Activated T-cell treated with anti-CD3 and anti-CD28 coated beads, Interleukin-2, amount 50 U/mL, for 4 hours (primary cell): Measurements from ENCODE around the gene XIRP2. TPM values are rescaled to one million over a fixed set of nuclear protein-coding genes. Genes with fewer than 3 reads are reported as not detected.

ENCODE experiments used
- ATAC-seq, 2 donors: fragments of 200-7000 bp; cut with Tn5 transposase; one replicate each; pipeline ENCODE4 v1.10.0; 2021
- DNase-seq: peaks from one replicate; pipeline ENCODE4 v3.0.0-alpha.2; 2020
- H3K27me3 Mint-ChIP-seq: one replicate; pipeline ENCODE4 v1.8.0; 2021; ENCODE audit warnings: low read depth, mixed read lengths
- H3K36me3 Mint-ChIP-seq: one replicate; pipeline ENCODE4 v1.8.0; 2022; ENCODE audit warnings: mixed read lengths; ENCODE audit not compliant: insufficient read depth
- H3K4me1 Mint-ChIP-seq: one replicate; pipeline ENCODE4 v1.8.0; 2021; ENCODE audit warnings: low read depth, mixed read lengths
- H3K4me3 Mint-ChIP-seq: one replicate; pipeline ENCODE4 v1.8.0; 2021; ENCODE audit warnings: mild to moderate bottlenecking, moderate library complexity, mixed read lengths
- H3K9me3 Mint-ChIP-seq: one replicate; pipeline ENCODE4 v1.8.0; 2021; ENCODE audit warnings: mixed read lengths
- total RNA-seq, 3 donors: library from RNA; stranded (reverse); gene quantifications; one replicate each; pipeline ENCODE4 v1.2.1, GENCODE V29; 2021

Gene XIRP2
- total RNA-seq, 3 donors from 2014 or later: not detected

DNA sequence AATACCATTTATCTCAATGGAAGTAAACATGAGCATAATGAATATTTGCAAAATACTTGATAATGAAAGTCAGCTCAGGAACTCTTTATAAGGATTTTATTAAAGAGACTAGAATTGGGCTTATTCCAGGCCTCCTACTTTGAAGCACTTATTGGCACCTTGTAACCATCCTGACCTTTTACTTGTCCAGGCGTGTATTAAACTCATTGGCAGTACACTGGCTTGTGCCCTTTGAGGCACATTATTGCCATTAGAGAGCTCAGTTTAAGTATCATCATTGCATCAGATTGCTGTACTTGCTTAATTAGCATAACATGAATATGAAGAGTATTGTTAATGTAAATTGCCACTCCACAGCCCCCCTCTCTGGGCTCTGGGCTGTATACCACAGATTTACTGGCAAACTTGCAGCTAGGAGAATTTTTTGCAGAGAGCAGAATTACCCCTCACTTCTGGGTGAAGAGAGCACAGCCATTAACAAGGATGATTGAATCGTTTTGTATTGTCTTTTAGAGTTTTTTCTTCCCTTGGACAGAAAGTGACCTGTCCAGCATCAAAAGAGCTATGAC, 72.5 kb downstream of the XIRP2 start:
- DNase-seq: no peak
- no peaks in the 10 kb centered on the region for H3K36me3 Mint-ChIP-seq

GRCh38 chr2:166961933-166962332, 73.7 kb downstream of the XIRP2 start:
- no peaks in the 10 kb centered on the region for H3K36me3 Mint-ChIP-seq
- ATAC-seq: no peak

More for the DNA sequence above, 72.5 kb downstream of the XIRP2 start:
- no peak overlapping the region for H3K4me3 Mint-ChIP-seq
- H3K27me3 Mint-ChIP-seq: no peaks in the 10 kb centered on the region
- no peaks in the 10 kb centered on the region for H3K4me1 Mint-ChIP-seq
- no peak for ATAC-seq
- H3K9me3 Mint-ChIP-seq: peaks cover 9% of the 10 kb centered on the region

GRCh38 chr2:166969486-166969885, 81.2 kb downstream of the XIRP2 start:
- H3K4me3 Mint-ChIP-seq: no peak overlapping the region
- H3K27me3 Mint-ChIP-seq: no peaks in the 10 kb centered on the region
- ATAC-seq: no peak
- no peaks in the 10 kb centered on the region for H3K4me1 Mint-ChIP-seq
- H3K9me3 Mint-ChIP-seq: no peaks in the 10 kb centered on the region
- H3K36me3 Mint-ChIP-seq: no peaks in the 10 kb centered on the region
- no peak for DNase-seq

More at GRCh38 chr2:166961933-166962332, 73.7 kb downstream of the XIRP2 start:
- no peak for DNase-seq
- H3K9me3 Mint-ChIP-seq: peaks cover 3% of the 10 kb centered on the region
- no peak overlapping the region for H3K4me3 Mint-ChIP-seq
- H3K4me1 Mint-ChIP-seq: no peaks in the 10 kb centered on the region
- H3K27me3 Mint-ChIP-seq: no peaks in the 10 kb centered on the region

- no peaks in the 10 kb centered on the region for H3K27me3 Mint-ChIP-seq
- no peak for ATAC-seq
- no peaks in the 10 kb centered on the region for H3K36me3 Mint-ChIP-seq
- H3K4me3 Mint-ChIP-seq: no peak overlapping the region
- DNase-seq: no peak
- H3K4me1 Mint-ChIP-seq: no peaks in the 10 kb centered on the region
- H3K9me3 Mint-ChIP-seq: peaks cover 6% of the 10 kb centered on the region
Measured at GRCh38 chr2:166972002-166972401, 83.7 kb downstream of the XIRP2 start.

DNA sequence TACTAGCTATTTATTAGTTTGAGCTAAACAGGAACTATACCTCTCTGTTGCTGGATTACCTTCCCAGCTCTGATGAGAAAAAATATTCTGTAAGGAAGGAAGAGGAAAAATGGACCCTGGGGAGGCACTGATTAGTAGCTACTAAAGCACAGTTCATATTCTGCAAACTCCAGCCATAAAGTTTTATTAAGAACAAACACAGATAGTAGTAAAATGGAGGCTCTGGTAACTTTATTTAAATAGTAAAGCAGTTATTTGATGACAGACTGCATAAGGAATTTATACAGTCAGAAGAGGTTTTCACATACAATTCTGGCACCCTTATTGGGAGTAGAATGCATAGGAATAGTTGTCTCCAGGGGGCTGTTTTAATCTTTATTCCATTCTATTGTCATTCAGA, 84.1 kb downstream of the XIRP2 start:
- no peak for ATAC-seq
- H3K27me3 Mint-ChIP-seq: no peaks in the 10 kb centered on the region

DNA sequence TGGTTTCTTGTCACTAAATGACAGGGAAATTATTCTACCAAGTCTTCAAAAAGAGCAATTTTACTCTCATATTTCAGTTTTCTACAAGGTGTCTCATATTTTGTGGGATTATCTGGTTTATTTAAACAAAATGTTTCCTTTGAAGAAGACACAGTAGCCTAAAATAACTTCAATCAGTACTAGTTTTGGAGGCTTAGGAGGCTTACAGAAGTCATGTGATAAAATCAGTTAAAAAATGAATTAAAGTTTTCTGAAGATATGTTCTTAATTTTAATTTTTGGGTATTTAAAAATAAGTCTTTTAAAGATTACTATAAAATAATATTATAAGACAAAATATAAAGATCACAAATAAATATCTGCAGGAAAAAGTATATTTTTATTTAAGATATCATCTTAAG, 95.9 kb downstream of the XIRP2 start:
- Mint-ChIP-seq H3K9me3 (peaks cover 9% of the 10 kb centered on the region), H3K36me3 (no peaks in the 10 kb centered on the region), H3K4me1 (no peaks in the 10 kb centered on the region), H3K4me3 (no peak overlapping the region), H3K27me3 (no peaks in the 10 kb centered on the region)
- DNase-seq (no peak), ATAC-seq (no peak)

More for the DNA sequence above, 84.1 kb downstream of the XIRP2 start:
- Mint-ChIP-seq H3K4me1 (no peaks in the 10 kb centered on the region), H3K4me3 (no peak overlapping the region), H3K9me3 (peaks cover 7% of the 10 kb centered on the region), H3K36me3 (no peaks in the 10 kb centered on the region)
- DNase-seq: no peak

DNA sequence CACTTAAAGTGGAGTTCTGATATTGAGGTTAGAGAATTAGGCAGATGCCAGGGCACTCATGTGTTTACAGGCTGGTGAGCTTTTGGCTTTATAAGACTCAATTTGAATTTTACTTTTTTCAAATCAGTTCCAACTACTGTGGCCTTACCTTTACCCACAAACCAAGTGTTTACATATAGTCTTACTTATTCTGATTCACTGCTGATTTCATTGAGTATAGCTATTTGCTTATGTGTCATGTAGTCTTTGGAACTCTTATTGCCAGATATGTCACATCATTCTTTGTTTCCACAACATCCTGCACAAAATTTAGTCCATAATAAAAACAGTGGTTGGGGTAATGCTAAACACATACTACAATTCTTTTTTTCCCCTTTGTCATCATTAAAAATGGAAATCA, 96.5 kb downstream of the XIRP2 start:
- ATAC-seq (no peak), DNase-seq (no peak)
- Mint-ChIP-seq H3K4me3 (no peak overlapping the region), H3K36me3 (no peaks in the 10 kb centered on the region), H3K27me3 (no peaks in the 10 kb centered on the region), H3K4me1 (no peaks in the 10 kb centered on the region), H3K9me3 (peaks cover 9% of the 10 kb centered on the region)

DNA sequence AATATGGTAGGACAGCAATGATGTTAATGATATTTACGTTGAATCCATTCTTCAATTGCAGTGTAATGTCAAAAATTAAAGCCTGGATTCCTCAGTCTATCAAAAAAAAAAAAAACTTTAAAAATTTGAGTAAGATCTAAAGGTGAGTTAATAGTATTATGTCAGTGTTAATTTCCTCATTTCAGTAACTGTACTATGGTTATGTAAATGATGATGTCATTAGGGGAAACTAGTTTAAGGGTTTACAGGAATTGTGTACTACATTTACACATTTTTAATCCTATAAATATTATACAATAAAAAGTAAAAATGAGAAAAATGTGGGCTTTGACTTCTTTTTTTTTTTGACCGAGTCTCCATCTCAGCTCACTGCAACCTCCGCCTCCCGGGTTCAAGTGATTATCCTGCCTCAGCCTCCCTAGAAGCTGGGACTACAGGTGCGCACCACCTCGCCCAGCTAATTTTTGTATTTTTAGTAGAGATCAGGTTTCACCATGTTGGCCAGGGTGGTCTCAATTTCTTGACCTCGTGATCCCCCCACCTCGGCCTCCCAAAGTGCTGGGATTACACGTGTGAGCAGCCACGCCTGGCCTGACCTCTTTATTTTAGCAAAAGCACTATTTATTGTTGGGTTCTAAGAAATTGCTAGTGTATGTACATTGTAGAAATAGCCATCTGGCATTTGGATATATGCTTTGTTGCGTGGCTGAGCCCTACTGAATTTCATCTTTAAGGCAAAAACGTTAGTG, 106.5 kb downstream of the XIRP2 start:
- Mint-ChIP-seq H3K4me1 (no peaks in the 10 kb centered on the region), H3K36me3 (no peaks in the 10 kb centered on the region), H3K27me3 (no peaks in the 10 kb centered on the region), H3K9me3 (peaks cover 4% of the 10 kb centered on the region), H3K4me3 (no peak overlapping the region)
- no peak for DNase-seq
- no peak for ATAC-seq

DNA sequence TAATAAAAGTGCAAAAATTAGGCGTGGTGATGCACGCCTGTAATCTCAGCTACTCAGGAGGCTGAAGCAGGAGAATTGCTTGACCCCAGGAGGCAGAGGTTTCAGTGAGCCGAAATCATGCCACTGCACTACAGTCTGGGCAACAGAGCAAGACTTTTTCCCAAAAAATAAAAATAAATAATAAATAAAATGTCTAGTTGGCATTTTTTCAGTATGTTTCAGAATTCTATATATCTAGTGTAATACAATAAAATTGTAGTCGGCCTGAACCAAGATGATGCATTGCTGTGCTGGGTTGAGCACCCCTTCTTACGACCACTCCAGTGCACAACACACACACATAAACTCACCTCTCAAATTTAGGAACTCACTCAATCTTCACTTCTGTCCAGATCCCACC, 108.2 kb downstream of the XIRP2 start:
- ATAC-seq: no peak
- Mint-ChIP-seq H3K27me3 (no peaks in the 10 kb centered on the region), H3K4me1 (no peaks in the 10 kb centered on the region), H3K36me3 (no peaks in the 10 kb centered on the region), H3K9me3 (peaks cover 4% of the 10 kb centered on the region), H3K4me3 (no peak overlapping the region)
- DNase-seq: no peak

DNA sequence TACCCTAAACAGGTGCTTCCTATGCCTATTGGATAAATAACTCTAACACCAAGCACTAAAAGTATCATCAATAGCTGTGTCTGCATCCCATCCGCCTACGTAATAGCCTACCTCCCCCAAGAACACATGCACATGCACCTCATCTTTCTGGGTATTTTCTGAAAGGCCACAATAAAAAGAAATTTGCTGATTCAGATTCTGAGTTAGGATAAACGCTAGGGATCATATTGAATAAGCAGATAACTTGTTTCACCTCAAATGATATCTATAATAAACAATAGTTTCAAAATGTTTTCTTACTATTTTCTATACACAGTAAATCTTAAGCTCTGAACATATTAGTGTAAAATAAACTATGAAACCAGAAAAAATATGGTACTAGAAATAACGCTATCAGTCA, 112.9 kb downstream of the XIRP2 start:
- ATAC-seq (no peak), DNase-seq (no peak)
- no peaks in the 10 kb centered on the region for H3K36me3 Mint-ChIP-seq
- no peaks in the 10 kb centered on the region for H3K4me1 Mint-ChIP-seq
- no peak overlapping the region for H3K4me3 Mint-ChIP-seq
- H3K9me3 Mint-ChIP-seq: no peaks in the 10 kb centered on the region
- no peaks in the 10 kb centered on the region for H3K27me3 Mint-ChIP-seq

DNA sequence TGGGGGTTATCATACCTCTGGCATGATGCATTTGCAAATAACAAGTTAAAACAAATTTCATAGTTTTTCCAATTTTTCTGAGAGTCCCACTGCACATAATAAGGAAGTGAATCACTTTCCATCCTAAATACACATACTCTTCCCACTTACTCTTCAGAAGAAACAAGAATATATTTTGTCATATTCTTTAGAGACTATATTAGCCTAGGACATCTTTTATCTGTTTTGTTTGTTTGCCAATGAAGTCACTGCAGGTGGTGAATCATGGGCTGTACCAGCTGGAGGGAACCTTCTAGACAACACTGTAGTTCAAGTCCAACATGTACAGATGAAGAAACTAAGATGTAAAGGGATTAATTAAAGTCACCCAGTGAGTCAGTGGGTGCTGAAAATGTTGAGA, 116.8 kb downstream of the XIRP2 start:
- no peak for ATAC-seq
- H3K27me3 Mint-ChIP-seq: no peaks in the 10 kb centered on the region
- H3K36me3 Mint-ChIP-seq: no peaks in the 10 kb centered on the region
- H3K9me3 Mint-ChIP-seq: no peaks in the 10 kb centered on the region
- DNase-seq: no peak
- H3K4me3 Mint-ChIP-seq: no peak overlapping the region
- no peaks in the 10 kb centered on the region for H3K4me1 Mint-ChIP-seq

DNA sequence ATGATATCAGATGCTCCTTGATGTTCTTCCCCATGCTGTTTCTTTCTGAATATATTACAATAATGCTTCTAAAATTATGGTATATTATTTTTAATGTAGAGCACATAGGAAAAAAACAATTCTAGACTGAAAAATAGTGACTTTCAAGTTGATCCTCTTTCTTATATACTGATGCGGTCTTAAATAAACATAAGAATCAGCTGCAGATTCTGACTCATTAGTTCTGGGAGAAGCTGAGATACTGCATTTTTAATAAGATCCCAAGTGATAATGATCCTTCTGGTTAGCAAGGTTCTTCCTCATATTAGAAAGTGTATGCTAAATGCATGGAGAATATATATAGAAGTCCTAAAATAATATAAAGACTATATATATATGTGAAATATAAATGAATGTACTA, 124.9 kb downstream of the XIRP2 start:
- H3K4me1 Mint-ChIP-seq: no peaks in the 10 kb centered on the region
- H3K9me3 Mint-ChIP-seq: peaks cover 6% of the 10 kb centered on the region
- no peaks in the 10 kb centered on the region for H3K36me3 Mint-ChIP-seq
- ATAC-seq (no peak), DNase-seq (no peak)
- no peak overlapping the region for H3K4me3 Mint-ChIP-seq
- no peaks in the 10 kb centered on the region for H3K27me3 Mint-ChIP-seq

GRCh38 chr2:167015806-167016205, 127.5 kb downstream of the XIRP2 start:
- Mint-ChIP-seq H3K4me1 (no peaks in the 10 kb centered on the region), H3K36me3 (no peaks in the 10 kb centered on the region), H3K9me3 (peaks cover 9% of the 10 kb centered on the region), H3K27me3 (no peaks in the 10 kb centered on the region), H3K4me3 (no peak overlapping the region)
- no peak for DNase-seq
- ATAC-seq: no peak

DNA sequence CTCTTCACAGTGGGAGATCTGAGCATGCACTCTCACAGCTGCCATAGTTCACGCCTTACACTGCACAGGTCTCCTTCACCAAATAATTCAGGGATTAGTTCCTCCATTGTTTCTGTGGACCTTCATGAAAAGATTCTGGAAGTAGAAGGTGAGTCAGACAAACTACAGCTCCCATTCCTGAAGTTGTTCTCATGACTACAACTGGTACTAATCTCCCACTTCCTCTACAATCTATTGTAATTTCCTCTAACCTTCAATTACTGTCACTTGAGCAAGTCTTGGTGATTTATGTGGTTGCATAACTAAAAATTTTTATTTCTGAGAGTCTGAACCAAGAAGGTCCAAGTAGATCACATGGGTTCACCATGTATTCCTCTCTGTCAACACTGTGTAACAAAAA, 128.7 kb downstream of the XIRP2 start:
- H3K4me1 Mint-ChIP-seq: no peaks in the 10 kb centered on the region
- no peaks in the 10 kb centered on the region for H3K27me3 Mint-ChIP-seq
- DNase-seq (no peak), ATAC-seq (no peak)
- H3K4me3 Mint-ChIP-seq: no peak overlapping the region
- peaks cover 9% of the 10 kb centered on the region for H3K9me3 Mint-ChIP-seq
- no peaks in the 10 kb centered on the region for H3K36me3 Mint-ChIP-seq

- H3K9me3 Mint-ChIP-seq: peaks cover 9% of the 10 kb centered on the region
- no peaks in the 10 kb centered on the region for H3K27me3 Mint-ChIP-seq
- no peak overlapping the region for H3K4me3 Mint-ChIP-seq
- no peaks in the 10 kb centered on the region for H3K36me3 Mint-ChIP-seq
- H3K4me1 Mint-ChIP-seq: no peaks in the 10 kb centered on the region
- ATAC-seq (no peak), DNase-seq (no peak)
Measured at GRCh38 chr2:167018590-167018989, 130.3 kb downstream of the XIRP2 start.
